Liver (tissue), 9 donors: ENCODE measurements around the gene CUX1. TPM values are rescaled to one million over a fixed set of nuclear protein-coding genes. Genes with fewer than 3 reads are reported as not detected.

Experiments
- DNase-seq: peaks from one replicate; pipeline ENCODE4 v3.0.0-alpha.2; 2017; ENCODE audit warnings: low spot score
- H3K27ac ChIP-seq, 2 donors: one replicate each; pipeline ENCODE4 v1.7.0; 2013; ENCODE audit warnings: inconsistent platforms in 2 of 2, low read length in 2 of 2, control low read depth in 1 of 2, low read depth in 1 of 2, mild to moderate bottlenecking in 1 of 2
- H3K27me3 ChIP-seq, 4 donors: one replicate each; pipeline versions ENCODE4 v1.6.1 to v1.7.0; 2013; ENCODE audit warnings: low read length in 3 of 4, inconsistent platforms in 1 of 4, mild to moderate bottlenecking in 1 of 4, moderate library complexity in 1 of 4; ENCODE audit not compliant: control insufficient read depth in 4 of 4, insufficient read depth in 4 of 4
- H3K36me3 ChIP-seq, 4 donors: one replicate each; pipeline versions ENCODE4 v1.6.1 to v1.7.0; 2013; ENCODE audit warnings: low read length in 3 of 4, mild to moderate bottlenecking in 3 of 4, low read depth in 1 of 4, moderate library complexity in 1 of 4; ENCODE audit not compliant: control insufficient read depth in 4 of 4, insufficient read depth in 3 of 4
- H3K4me1 ChIP-seq, 4 donors: one replicate each; pipeline versions ENCODE4 v1.6.1 to v1.7.0; 2013; ENCODE audit warnings: low read length in 3 of 4, mild to moderate bottlenecking in 3 of 4, moderate library complexity in 1 of 4; ENCODE audit not compliant: control insufficient read depth in 4 of 4, insufficient read depth in 4 of 4
- H3K4me3 ChIP-seq, 3 donors: one replicate each; pipeline versions ENCODE4 v1.6.1 to v1.7.0; 2013; ENCODE audit warnings: low read length in 3 of 3, control low read depth in 1 of 3, low read depth in 1 of 3, mild to moderate bottlenecking in 1 of 3
- H3K9ac ChIP-seq, 2 donors: one replicate each; pipeline ENCODE4 v1.7.0; 2013; ENCODE audit warnings: low read length in 2 of 2, mild to moderate bottlenecking in 2 of 2, moderate library complexity in 2 of 2, control low read depth in 1 of 2, low read depth in 1 of 2
- H3K9me3 ChIP-seq, 4 donors: one replicate each; pipeline versions ENCODE4 v1.6.1 to v1.7.0; 2013; ENCODE audit warnings: low read length in 3 of 4; ENCODE audit not compliant: control insufficient read depth in 4 of 4
- EGR1 ChIP-seq, 2 donors: IDR thresholded peaks; 2 replicates each; pipeline ENCODE4 v1.6.1; 2016 to 2018; ENCODE audit warnings: antibody characterized with exemption in 2 of 2, low read depth in 2 of 2
- FOXA1 ChIP-seq: IDR thresholded peaks from 2 replicates; pipeline ENCODE4 v1.6.1; 2016; ENCODE audit warnings: antibody characterized with exemption
- GABPA ChIP-seq, 2 donors: IDR thresholded peaks in 1 of 2; conservative IDR thresholded peaks in 1 of 2; 2 replicates each; pipeline ENCODE4 v1.6.1; 2016; ENCODE audit warnings: antibody characterized with exemption in 2 of 2, mild to moderate bottlenecking in 1 of 2, moderate library complexity in 1 of 2
- HNF4G ChIP-seq: IDR thresholded peaks from 2 replicates; pipeline ENCODE4 v1.6.1; 2016; ENCODE audit warnings: antibody characterized with exemption
- JUND ChIP-seq, 2 donors: IDR thresholded peaks; 2 replicates each; pipeline ENCODE4 v1.6.1; 2016; ENCODE audit warnings: antibody characterized with exemption in 2 of 2
- NR2F2 ChIP-seq: IDR thresholded peaks from 2 replicates; pipeline ENCODE4 v1.6.1; 2016; ENCODE audit warnings: antibody characterized with exemption
- RAD21 ChIP-seq, 2 donors: IDR thresholded peaks; 2 replicates each; pipeline ENCODE4 v1.6.1; 2016; ENCODE audit warnings: antibody characterized with exemption in 2 of 2, mild to moderate bottlenecking in 2 of 2
- RXRA ChIP-seq, 2 donors: IDR thresholded peaks; 2 replicates each; pipeline ENCODE4 v1.6.1; 2017 to 2018; ENCODE audit warnings: antibody characterized with exemption in 2 of 2, mild to moderate bottlenecking in 1 of 2
- TAF1 ChIP-seq: conservative IDR thresholded peaks from 2 replicates; pipeline ENCODE4 v1.6.1; 2016; ENCODE audit warnings: antibody characterized with exemption, mild to moderate bottlenecking
- YY1 ChIP-seq: IDR thresholded peaks from 2 replicates; pipeline ENCODE4 v1.6.1; 2016; ENCODE audit warnings: antibody characterized with exemption, mild to moderate bottlenecking
- WGBS: extraction: QIAGEN DNeasy Blood & Tissue Kit; methylation state at CpG from one replicate; pipeline ENCODE4 v1.1.7; 2013; 5-methylcytosine and 5-hydroxymethylcytosine counted together
- polyA plus RNA-seq, 2 donors: library from polyadenylated mRNA; stranded (reverse) in 1 of 2; unstranded in 1 of 2; fragments of 200-250 nt in 1 of 2; fragments of >200 nt in 1 of 2; fragmentation: Nextera tagmentation in 1 of 2; extraction: Ambion mirVana in 1 of 2; gene quantifications; one replicate each; pipeline versions ENCODE4 v1.2.1 to v1.2.3, GENCODE V29; 2013 to 2015
- total RNA-seq, 2 donors: library from RNA; depleted of rRNA; stranded (reverse); fragments of >200 nt; gene quantifications; one replicate each; pipeline ENCODE4 v1.2.3, GENCODE V29; 2014
- TF ChIP-seq, protein P1 (sequence below): fragments of 150-350 bp; IDR thresholded peaks from 2 replicates; pipeline ENCODE4 v1.5.1; 2017; ENCODE audit warnings: improper control_type of control experiment, low read depth, low read length; ENCODE audit not compliant: missing input control
- TF ChIP-seq, protein P2 (sequence below): IDR thresholded peaks from 2 replicates; pipeline ENCODE4 v1.6.1; 2016; ENCODE audit warnings: antibody characterized with exemption
- TF ChIP-seq, protein P3 (sequence below): IDR thresholded peaks from 2 replicates; pipeline ENCODE4 v1.6.1; 2016; ENCODE audit warnings: antibody characterized with exemption, mild to moderate bottlenecking
- TF ChIP-seq, protein P4 (sequence below): IDR thresholded peaks from 2 replicates; pipeline ENCODE4 v1.6.1; 2016; ENCODE audit warnings: antibody characterized with exemption
- donor health status: healthy.
- donor health status: healthy.
- donor health status: healthy.
- donor health status: healthy.
- donor health status: healthy.

CUX1 gene
- total and polyA plus RNA-seq, 4 donors: 18.6 to 40.6 (median 21.4) TPM

DNA sequence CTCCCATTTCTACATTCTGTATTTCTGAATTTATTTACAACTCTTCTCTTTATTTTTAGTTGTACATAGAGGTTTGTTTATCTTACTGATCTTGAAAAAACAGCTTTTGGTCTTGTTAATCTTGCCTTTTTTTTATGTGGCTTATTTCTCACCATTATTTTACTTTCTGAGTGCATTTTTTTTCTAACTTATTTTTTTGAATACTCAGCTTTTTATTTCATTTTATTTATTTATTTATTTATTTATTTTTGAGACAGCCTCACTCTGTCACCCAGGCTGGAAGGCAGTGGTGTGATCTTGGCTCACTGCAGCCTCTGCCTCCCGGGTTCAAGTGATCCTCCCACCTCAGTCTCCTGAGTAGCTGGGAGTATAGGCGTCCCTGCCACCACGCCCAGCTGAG is 23.9 kb downstream of the CUX1 start:
- DNase-seq: no peak

DNA sequence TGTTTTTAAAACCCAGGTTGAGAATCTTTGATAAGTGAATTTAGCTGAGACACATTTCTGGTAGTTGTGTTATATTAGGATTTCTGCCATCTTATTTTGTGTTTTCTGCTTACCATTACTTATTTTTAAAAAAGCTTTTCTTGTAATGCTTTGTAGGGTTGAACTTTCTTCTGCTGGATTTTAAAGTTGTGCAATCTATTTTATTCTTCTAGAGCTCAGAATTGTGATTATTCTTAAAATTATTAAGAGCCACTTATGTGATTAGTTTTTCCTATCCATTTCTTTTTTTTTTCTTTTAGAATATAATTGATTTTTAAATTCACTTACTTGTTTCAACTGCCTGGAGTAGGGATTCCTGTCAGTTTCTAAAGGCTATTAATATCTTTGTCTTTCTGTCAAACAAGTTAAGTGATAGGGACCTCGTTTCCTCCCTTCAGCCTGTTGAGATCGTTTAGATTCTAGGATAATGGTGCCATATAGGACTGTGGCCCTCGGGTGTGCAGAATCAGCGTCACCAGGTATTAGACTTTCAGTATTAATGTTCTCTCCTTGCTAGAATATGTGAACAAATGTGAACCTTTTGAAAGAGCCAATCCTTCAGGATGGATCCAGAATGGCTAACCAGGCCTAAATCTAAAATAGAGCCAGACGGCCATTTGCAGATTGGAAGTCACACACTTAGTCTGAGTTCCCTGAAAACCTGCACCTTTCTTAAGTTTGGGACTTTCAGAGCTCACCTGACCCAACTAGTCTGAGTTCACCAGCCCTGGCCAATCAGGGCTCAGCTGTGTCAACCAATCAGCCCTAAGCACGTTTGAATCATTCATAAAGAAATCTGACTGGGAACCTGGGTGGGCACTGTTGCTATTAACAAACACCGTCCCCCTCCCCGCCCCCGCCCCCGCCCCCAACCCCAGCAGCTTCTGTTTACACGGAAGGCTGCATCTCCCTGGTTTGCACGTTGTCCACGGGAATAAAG is 26.2 kb downstream of the CUX1 start:
- DNase-seq: no peak
- 83% methylated on average over 13 of the region's 13 CpGs for WGBS
- peaks cover 0 to 5% (median 0%) of the 10 kb centered on the region in 4 donors for H3K4me1 ChIP-seq

More for the DNA sequence above, 23.9 kb downstream of the CUX1 start:
- Histone ChIP-seq H3K4me3 (no peak overlapping the region), H3K36me3 (no peaks in the 10 kb centered on the region), H3K27ac (no peak overlapping the region), H3K4me1 (peaks cover 0 to 5% (median 0%) of the 10 kb centered on the region in 4 donors), H3K9ac (no peak overlapping the region), H3K9me3 (no peaks in the 10 kb centered on the region), H3K27me3 (no peaks in the 10 kb centered on the region)
- TF ChIP-seq, protein P1, sequence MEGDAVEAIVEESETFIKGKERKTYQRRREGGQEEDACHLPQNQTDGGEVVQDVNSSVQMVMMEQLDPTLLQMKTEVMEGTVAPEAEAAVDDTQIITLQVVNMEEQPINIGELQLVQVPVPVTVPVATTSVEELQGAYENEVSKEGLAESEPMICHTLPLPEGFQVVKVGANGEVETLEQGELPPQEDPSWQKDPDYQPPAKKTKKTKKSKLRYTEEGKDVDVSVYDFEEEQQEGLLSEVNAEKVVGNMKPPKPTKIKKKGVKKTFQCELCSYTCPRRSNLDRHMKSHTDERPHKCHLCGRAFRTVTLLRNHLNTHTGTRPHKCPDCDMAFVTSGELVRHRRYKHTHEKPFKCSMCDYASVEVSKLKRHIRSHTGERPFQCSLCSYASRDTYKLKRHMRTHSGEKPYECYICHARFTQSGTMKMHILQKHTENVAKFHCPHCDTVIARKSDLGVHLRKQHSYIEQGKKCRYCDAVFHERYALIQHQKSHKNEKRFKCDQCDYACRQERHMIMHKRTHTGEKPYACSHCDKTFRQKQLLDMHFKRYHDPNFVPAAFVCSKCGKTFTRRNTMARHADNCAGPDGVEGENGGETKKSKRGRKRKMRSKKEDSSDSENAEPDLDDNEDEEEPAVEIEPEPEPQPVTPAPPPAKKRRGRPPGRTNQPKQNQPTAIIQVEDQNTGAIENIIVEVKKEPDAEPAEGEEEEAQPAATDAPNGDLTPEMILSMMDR: no peak
- TF ChIP-seq RAD21 (IDR thresholded peaks at IDR 0.05) (no peak), GABPA (IDR thresholded peaks at IDR 0.05 in 1 of 2, conservative IDR thresholded peaks at IDR 0.05 in 1 of 2) (no peak), FOXA1 (no peak), TAF1 (no peak), YY1 (no peak), RXRA (IDR thresholded peaks at IDR 0.05) (no peak), EGR1 (IDR thresholded peaks at IDR 0.05; ENCODE audit: low read depth in 2 of 2) (no peak), HNF4G (no peak), NR2F2 (no peak), JUND (IDR thresholded peaks at IDR 0.05) (no peak)
- TF ChIP-seq, protein P2, sequence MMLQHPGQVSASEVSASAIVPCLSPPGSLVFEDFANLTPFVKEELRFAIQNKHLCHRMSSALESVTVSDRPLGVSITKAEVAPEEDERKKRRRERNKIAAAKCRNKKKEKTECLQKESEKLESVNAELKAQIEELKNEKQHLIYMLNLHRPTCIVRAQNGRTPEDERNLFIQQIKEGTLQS: no peak
- TF ChIP-seq, protein P3, sequence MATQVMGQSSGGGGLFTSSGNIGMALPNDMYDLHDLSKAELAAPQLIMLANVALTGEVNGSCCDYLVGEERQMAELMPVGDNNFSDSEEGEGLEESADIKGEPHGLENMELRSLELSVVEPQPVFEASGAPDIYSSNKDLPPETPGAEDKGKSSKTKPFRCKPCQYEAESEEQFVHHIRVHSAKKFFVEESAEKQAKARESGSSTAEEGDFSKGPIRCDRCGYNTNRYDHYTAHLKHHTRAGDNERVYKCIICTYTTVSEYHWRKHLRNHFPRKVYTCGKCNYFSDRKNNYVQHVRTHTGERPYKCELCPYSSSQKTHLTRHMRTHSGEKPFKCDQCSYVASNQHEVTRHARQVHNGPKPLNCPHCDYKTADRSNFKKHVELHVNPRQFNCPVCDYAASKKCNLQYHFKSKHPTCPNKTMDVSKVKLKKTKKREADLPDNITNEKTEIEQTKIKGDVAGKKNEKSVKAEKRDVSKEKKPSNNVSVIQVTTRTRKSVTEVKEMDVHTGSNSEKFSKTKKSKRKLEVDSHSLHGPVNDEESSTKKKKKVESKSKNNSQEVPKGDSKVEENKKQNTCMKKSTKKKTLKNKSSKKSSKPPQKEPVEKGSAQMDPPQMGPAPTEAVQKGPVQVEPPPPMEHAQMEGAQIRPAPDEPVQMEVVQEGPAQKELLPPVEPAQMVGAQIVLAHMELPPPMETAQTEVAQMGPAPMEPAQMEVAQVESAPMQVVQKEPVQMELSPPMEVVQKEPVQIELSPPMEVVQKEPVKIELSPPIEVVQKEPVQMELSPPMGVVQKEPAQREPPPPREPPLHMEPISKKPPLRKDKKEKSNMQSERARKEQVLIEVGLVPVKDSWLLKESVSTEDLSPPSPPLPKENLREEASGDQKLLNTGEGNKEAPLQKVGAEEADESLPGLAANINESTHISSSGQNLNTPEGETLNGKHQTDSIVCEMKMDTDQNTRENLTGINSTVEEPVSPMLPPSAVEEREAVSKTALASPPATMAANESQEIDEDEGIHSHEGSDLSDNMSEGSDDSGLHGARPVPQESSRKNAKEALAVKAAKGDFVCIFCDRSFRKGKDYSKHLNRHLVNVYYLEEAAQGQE: no peak
- TF ChIP-seq, protein P4, sequence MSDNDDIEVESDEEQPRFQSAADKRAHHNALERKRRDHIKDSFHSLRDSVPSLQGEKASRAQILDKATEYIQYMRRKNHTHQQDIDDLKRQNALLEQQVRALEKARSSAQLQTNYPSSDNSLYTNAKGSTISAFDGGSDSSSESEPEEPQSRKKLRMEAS: no peak
- WGBS: 88% methylated on average over 3 of the region's 3 CpGs

More for the DNA sequence above, 26.2 kb downstream of the CUX1 start:
- Histone ChIP-seq H3K36me3 (no peaks in the 10 kb centered on the region), H3K27me3 (no peaks in the 10 kb centered on the region), H3K9ac (no peak overlapping the region), H3K27ac (no peak overlapping the region), H3K9me3 (peaks cover 0 to 3% (median 2%) of the 10 kb centered on the region in 4 donors), H3K4me3 (no peak overlapping the region)
- no peak for TF ChIP-seq TAF1
